Measurements from ENCODE around the gene LRRTM4.

LRRTM4 gene

GRCh38 chr2:76721226-76721625 is 801.0 kb downstream of the LRRTM4 start:
- no peak for ATAC-seq
- no peak for TF ChIP-seq OSR1 (CRISPR knock-in tag; IDR thresholded peaks at IDR 0.05)
- TF ChIP-seq ISL1 (CRISPR knock-in tag; IDR thresholded peaks at IDR 0.05) = no peak
- TF ChIP-seq ZC3H10 (CRISPR knock-in tag; IDR thresholded peaks at IDR 0.05) = no peak
- no peak for TF ChIP-seq RARB (CRISPR knock-in tag; IDR thresholded peaks at IDR 0.05)
- TF ChIP-seq TCF4 (CRISPR knock-in tag; IDR thresholded peaks at IDR 0.05; ENCODE audit: borderline replicate concordance) = no peak
- TF ChIP-seq TSHZ2 (CRISPR knock-in tag; IDR thresholded peaks at IDR 0.05) = no peak
- no peak for TF ChIP-seq ZFP3 (CRISPR knock-in tag; IDR thresholded peaks at IDR 0.05)
- TF ChIP-seq ZNF8 (CRISPR knock-in tag; IDR thresholded peaks at IDR 0.05) = no peak
- no peak for TF ChIP-seq CREB5 (CRISPR knock-in tag; IDR thresholded peaks at IDR 0.05; ENCODE audit: low read depth)

GRCh38 chr2:76713312-76713711 is 808.9 kb downstream of the LRRTM4 start:
- no peak for ATAC-seq
- no peak for TF ChIP-seq ZFP30 (CRISPR knock-in tag; IDR thresholded peaks at IDR 0.05)
- TF ChIP-seq ZC3H10 (CRISPR knock-in tag; IDR thresholded peaks at IDR 0.05) = no peak
- TF ChIP-seq ISL1 (CRISPR knock-in tag; IDR thresholded peaks at IDR 0.05) = no peak
- TF ChIP-seq ZNF565 (CRISPR knock-in tag; conservative IDR thresholded peaks at IDR 0.05; ENCODE audit: low read depth) = no peak
- TF ChIP-seq SNAI2 (CRISPR knock-in tag; IDR thresholded peaks at IDR 0.05) = no peak
- TF ChIP-seq CSDC2 (CRISPR knock-in tag; IDR thresholded peaks at IDR 0.05) = no peak
- no peak for TF ChIP-seq CREB5 (CRISPR knock-in tag; IDR thresholded peaks at IDR 0.05; ENCODE audit: low read depth)
- TF ChIP-seq PATZ1 (CRISPR knock-in tag; IDR thresholded peaks at IDR 0.05; ENCODE audit: borderline replicate concordance) = no peak
- TF ChIP-seq CSRNP3 (CRISPR knock-in tag; IDR thresholded peaks at IDR 0.05) = no peak
- no peak for TF ChIP-seq ZNF70 (CRISPR knock-in tag; IDR thresholded peaks at IDR 0.05)
- TF ChIP-seq ZFP3 (CRISPR knock-in tag; IDR thresholded peaks at IDR 0.05) = no peak
- no peak for TF ChIP-seq ARNTL (CRISPR knock-in tag; IDR thresholded peaks at IDR 0.05; ENCODE audit: borderline replicate concordance, low read depth)

- TF ChIP-seq ESRRG (CRISPR knock-in tag; IDR thresholded peaks at IDR 0.05) (no peak), TSHZ2 (CRISPR knock-in tag; IDR thresholded peaks at IDR 0.05) (no peak), ZFP30 (CRISPR knock-in tag; IDR thresholded peaks at IDR 0.05) (no peak), POU6F1 (CRISPR knock-in tag; IDR thresholded peaks at IDR 0.05; ENCODE audit: borderline replicate concordance, low read depth) (no peak), ZNF70 (CRISPR knock-in tag; IDR thresholded peaks at IDR 0.05) (no peak), ARNTL (CRISPR knock-in tag; IDR thresholded peaks at IDR 0.05; ENCODE audit: borderline replicate concordance, low read depth) (no peak), BACH2 (CRISPR knock-in tag; IDR thresholded peaks at IDR 0.05; ENCODE audit: borderline replicate concordance) (no peak), ZC3H10 (CRISPR knock-in tag; IDR thresholded peaks at IDR 0.05) (no peak), ZNF565 (CRISPR knock-in tag; conservative IDR thresholded peaks at IDR 0.05; ENCODE audit: low read depth) (no peak), OSR1 (CRISPR knock-in tag; IDR thresholded peaks at IDR 0.05) (no peak), ISL1 (CRISPR knock-in tag; IDR thresholded peaks at IDR 0.05) (no peak), TCF4 (CRISPR knock-in tag; IDR thresholded peaks at IDR 0.05; ENCODE audit: borderline replicate concordance) (no peak)
Measured at GRCh38 chr2:76711490-76711889, 810.7 kb downstream of the LRRTM4 start.

More at GRCh38 chr2:76711490-76711889, 810.7 kb downstream of the LRRTM4 start:
- no peak for ATAC-seq
